GM12892 (cell line): Measurements from ENCODE around the gene NUTF2.

Source experiments
- POLR2A ChIP-seq: IDR thresholded peaks from 2 replicates; pipeline ENCODE4 v1.6.1; 2011; ENCODE audit warnings: low read depth, low read length, control low read depth
- POLR2AphosphoS5 ChIP-seq: IDR thresholded peaks from 2 replicates; pipeline ENCODE4 v1.6.1; 2011; ENCODE audit warnings: low read depth, low read length, control low read depth

GRCh38 chr16:67844497-67844896 is 2.2 kb upstream of the NUTF2 start:
- no peak for TF ChIP-seq POLR2A
- no peak for TF ChIP-seq POLR2AphosphoS5
